Panc1 (cell line): ENCODE results near the gene AFG1L. TPM values are rescaled to one million over a fixed set of nuclear protein-coding genes. Genes with fewer than 3 reads are reported as not detected.

Experiments
- ATAC-seq: fragments of 200-7000 bp; cut with Tn5 transposase; 2 replicates; pipeline ENCODE4 v1.9.1; 2020; ENCODE audit warnings: mild to moderate bottlenecking, moderate library complexity
- BruUV-seq: library from RNA; stranded (reverse); fragments of 400-500 nt; replicated peaks from 2 replicates; lab custom pipeline; 2021; lab: Mats Ljungman, UMichigan
- CTCF ChIA-PET: fragments of 300-600 bp; sonication (Branson Sonifier 250); formaldehyde crosslinking; loops from one replicate; lab custom pipeline; 2022; ENCODE audit warnings: antibody characterized with exemption; lab: Charles Lee
- POLR2A ChIA-PET: fragments of 300-600 bp; sonication (Branson Sonifier 250); formaldehyde crosslinking; loops from one replicate; lab custom pipeline; 2022; ENCODE audit warnings: antibody characterized with exemption; lab: Charles Lee
- DNase-seq: peaks from one replicate; pipeline ENCODE4 v3.0.0-alpha.2; 2010; ENCODE audit warnings: low read depth, low spot score
- H3K27ac ChIP-seq: 2 replicates; pipeline ENCODE4 v1.5.1; 2011; ENCODE audit warnings: mild to moderate bottlenecking, low read length, inconsistent platforms
- H3K27me3 ChIP-seq: fragments of 200-500 bp; sonication (Bioruptor generic); 2 replicates; pipeline ENCODE4 v1.6.0; 2014; ENCODE audit warnings: low read length, inconsistent platforms; ENCODE audit not compliant: control insufficient read depth, insufficient read depth
- H3K36me3 ChIP-seq: fragments of 200-500 bp; sonication (Bioruptor generic); 2 replicates; pipeline ENCODE4 v1.5.1; 2014; ENCODE audit warnings: inconsistent platforms, mild to moderate bottlenecking, low read length, moderate library complexity; ENCODE audit not compliant: control insufficient read depth, insufficient read depth
- H3K4me1 ChIP-seq: 2 replicates; pipeline ENCODE4 v1.5.1; 2011; ENCODE audit warnings: inconsistent platforms, mild to moderate bottlenecking, low read length, moderate library complexity; ENCODE audit not compliant: control insufficient read depth, insufficient read depth
- H3K4me3 ChIP-seq, 2 experiments: 2 replicates each; pipeline ENCODE4 v1.5.1; 2011 to 2012; ENCODE audit warnings: low read depth in 2 of 2, low read length in 2 of 2, mild to moderate bottlenecking in 2 of 2, inconsistent platforms in 1 of 2, moderate library complexity in 1 of 2
- H3K9me3 ChIP-seq: fragments of 200-500 bp; sonication (Bioruptor generic); 2 replicates; pipeline ENCODE4 v1.5.1; 2014; ENCODE audit warnings: low read depth, mild to moderate bottlenecking, inconsistent platforms, low read length, moderate library complexity; ENCODE audit not compliant: control insufficient read depth, insufficient read depth
- CTCF ChIP-seq: fragments of 450-650 bp; IDR thresholded peaks from 2 replicates; pipeline ENCODE4 v1.5.1; 2017; ENCODE audit warnings: mild to moderate bottlenecking
- POLR2AphosphoS5 ChIP-seq: IDR thresholded peaks from 2 replicates; pipeline ENCODE4 v1.6.1; 2012; ENCODE audit warnings: mild to moderate bottlenecking, low read depth, low read length, moderate library complexity
- REST ChIP-seq, 2 experiments: IDR thresholded peaks; 2 replicates each; pipeline ENCODE4 v1.6.1; 2011 to 2012; ENCODE audit warnings: low read depth in 2 of 2, control low read depth in 1 of 2, low read length in 1 of 2, mild to moderate bottlenecking in 1 of 2, moderate library complexity in 1 of 2; ENCODE audit not compliant: insufficient read depth in 1 of 2
- SIN3A ChIP-seq: IDR thresholded peaks from 2 replicates; pipeline ENCODE4 v1.6.1; 2012; ENCODE audit warnings: low read depth, mild to moderate bottlenecking, low read length, moderate library complexity, borderline replicate concordance; ENCODE audit not compliant: insufficient read depth
- TCF7L2 ChIP-seq: IDR thresholded peaks from 2 replicates; pipeline ENCODE4 v1.6.1; 2011; ENCODE audit warnings: mild to moderate bottlenecking, low read depth, low read length, inconsistent platforms
- in situ Hi-C: cut with HindIII; loops from 2 replicates; pipeline ENCODE4 v1.10.0; 2016; ENCODE audit warnings: low sequenced_read_pairs, low pct_unique_long_range_greater_than_20kb
- intact Hi-C: fragments of 100-400 bp; cut with micrococcal nuclease; formaldehyde crosslinking; loops from one replicate; pipeline ENCODE4 v1.10.0; 2022; ENCODE audit not compliant: unreplicated experiment
- total RNA-seq: library from RNA; stranded (reverse); gene quantifications from one replicate; pipeline ENCODE4 v1.2.1, GENCODE V29; 2021; ENCODE audit not compliant: unreplicated experiment

The AFG1L gene
- total RNA-seq, 1 experiment from 2014 or later: 12.4 TPM

GRCh38 chr6:108523697-108524096 is 228.8 kb downstream of the AFG1L start:
- ChIA-PET POLR2A (no interaction called here), CTCF (no interaction called here)
- Histone ChIP-seq H3K27ac (no peak overlapping the region), H3K36me3 (no peaks in the 10 kb centered on the region), H3K9me3 (no peaks in the 10 kb centered on the region), H3K4me1 (no peaks in the 10 kb centered on the region), H3K4me3 (no peak overlapping the region), H3K27me3 (no peaks in the 10 kb centered on the region)
- ATAC-seq (no peak), DNase-seq (no peak)
- intact Hi-C loops: no loop called here
- in situ Hi-C loops: no loop called here
- no TSS peak for BruUV-seq
- TF ChIP-seq TCF7L2 (no peak), POLR2AphosphoS5 (no peak), REST (IDR thresholded peaks at IDR 0.05; ENCODE audit: insufficient read depth in 1 of 2, low read depth in 2 of 2, low read length in 1 of 2) (no peak), CTCF (no peak), SIN3A (no peak)

- intact Hi-C loops (loop anchor here (5.0 kb wide), 1 partner anchor 542 kb away; no protein-coding TSS in a partner anchor), in situ Hi-C loops (no loop called here)
- ATAC-seq (no peak), DNase-seq (no peak)
- Histone ChIP-seq H3K4me1 (no peaks in the 10 kb centered on the region), H3K36me3 (no peaks in the 10 kb centered on the region), H3K4me3 (no peak overlapping the region), H3K27me3 (no peaks in the 10 kb centered on the region), H3K27ac (no peak overlapping the region), H3K9me3 (no peaks in the 10 kb centered on the region)
- ChIA-PET CTCF (interaction anchor here (0.6 to 1.2 kb wide), 2 partner anchors 8 to 544 kb away, joined by 3 to 5 read pairs; no protein-coding TSS in a partner anchor), POLR2A (interaction anchor here (0.6 kb wide), 1 partner anchor 116 kb away, joined by 4 read pairs; no protein-coding TSS in a partner anchor)
- TF ChIP-seq SIN3A (no peak), REST (IDR thresholded peaks at IDR 0.05; ENCODE audit: insufficient read depth in 1 of 2, low read depth in 2 of 2, low read length in 1 of 2) (no peak), POLR2AphosphoS5 (no peak), CTCF (no peak), TCF7L2 (no peak)
- no TSS peak for BruUV-seq
These were observed 229.8 kb downstream of the AFG1L start for GRCh38 chr6:108524528-108525248.
